ENCODE results near the gene TRIM45.

DNA sequence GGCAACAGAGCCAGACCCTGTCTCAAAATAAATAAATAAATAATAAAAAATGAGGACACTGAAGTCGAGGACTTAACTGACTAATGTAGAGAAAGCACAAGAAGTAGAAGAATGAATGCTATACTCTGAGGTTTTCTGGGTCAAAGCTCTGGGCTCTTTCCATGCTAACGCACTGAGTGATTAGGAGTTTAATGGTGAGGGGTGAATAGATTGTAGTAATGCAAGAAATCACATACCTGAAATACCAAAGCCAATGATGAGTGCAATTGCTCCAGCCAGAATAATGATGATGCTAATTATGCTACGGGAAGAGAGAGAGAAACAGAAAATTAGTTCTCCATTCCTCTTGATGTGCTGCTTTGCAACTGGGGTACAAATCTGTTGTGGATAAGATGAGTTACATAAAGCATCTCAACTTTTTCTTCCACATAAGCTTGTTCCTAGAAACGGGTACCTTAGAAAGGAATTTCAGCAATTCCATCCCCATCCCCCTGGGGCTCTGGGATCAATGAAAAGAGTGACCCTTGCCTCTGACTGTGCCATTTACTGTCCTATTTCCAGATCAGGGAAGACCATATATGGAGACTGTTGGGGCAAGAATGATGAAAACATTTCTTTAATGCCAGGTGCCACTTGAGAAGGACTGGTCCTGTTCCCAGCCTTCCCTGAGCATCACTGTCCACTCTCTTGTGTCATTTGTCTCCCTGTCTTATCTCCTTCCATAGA lies 48.5 kb upstream of the TRIM45 start:
- TF ChIP-seq GABPA (IDR thresholded peaks at IDR 0.05; ENCODE audit: low read depth) (no peak), CTCF (IDR thresholded peaks at IDR 0.05; ENCODE audit: insufficient read depth, low read length) (no peak), SPI1 (IDR thresholded peaks at IDR 0.05; ENCODE audit: borderline replicate concordance, low read depth) (no peak)

All from HL-60 (cell line).